Fibroblast of mammary gland (primary cell): ENCODE results near the gene CATSPERE.
A peak's percentile ranks its signal among the peaks of the same experiment; 100 is the strongest.
"Not testable (repeated sequence)": the region's sequence is repeated elsewhere in the genome, so short reads cannot be mapped to it uniquely, and the experiment has no call there.

Experiments used
- DNase-seq: peaks from one replicate; pipeline ENCODE4 v3.0.0-alpha.2; 2010; ENCODE audit warnings: low read depth
- H3K4me3 ChIP-seq: 2 replicates; pipeline ENCODE4 v1.5.1; 2011; ENCODE audit warnings: low read depth, mild to moderate bottlenecking, low read length, moderate library complexity; ENCODE audit not compliant: control insufficient read depth
- CTCF ChIP-seq: conservative IDR thresholded peaks from 2 replicates; pipeline ENCODE4 v1.5.1; 2011; ENCODE audit warnings: low read depth, low read length, inconsistent platforms; ENCODE audit not compliant: control insufficient read depth, insufficient read depth

Gene CATSPERE

GRCh38 chr1:244473059-244473605 lies 12.1 kb downstream of the CATSPERE start:
- no peak for TF ChIP-seq CTCF
- no peak overlapping the region for H3K4me3 ChIP-seq
- no peak for DNase-seq

- H3K4me3 ChIP-seq, DNase-seq: not testable (repeated sequence)
These were observed 23.9 kb downstream of the CATSPERE start for GRCh38 chr1:244484971-244485370.

GRCh38 chr1:244494653-244495052 lies 33.6 kb downstream of the CATSPERE start:
- no peak overlapping the region for H3K4me3 ChIP-seq
- no peak for DNase-seq
- no peak for TF ChIP-seq CTCF

- H3K4me3 ChIP-seq, result no peak overlapping the region
- no peak for DNase-seq
- no peak for TF ChIP-seq CTCF
These were observed 35.1 kb downstream of the CATSPERE start for GRCh38 chr1:244496186-244496585.

- peak; percentile 2 for DNase-seq
- TF ChIP-seq CTCF, result no peak
- no peak overlapping the region for H3K4me3 ChIP-seq
These were observed 36.7 kb downstream of the CATSPERE start for GRCh38 chr1:244497805-244498204.

- DNase-seq, H3K4me3 ChIP-seq: not testable (repeated sequence)
These were observed 38.4 kb downstream of the CATSPERE start for GRCh38 chr1:244499484-244499883.

- not testable (repeated sequence) for DNase-seq, H3K4me3 ChIP-seq
These were observed 39.4 kb downstream of the CATSPERE start for GRCh38 chr1:244500515-244500914.

- H3K4me3 ChIP-seq, result no peak overlapping the region
- DNase-seq, result no peak
- TF ChIP-seq CTCF, result no peak
These were observed 41.6 kb downstream of the CATSPERE start for GRCh38 chr1:244502630-244503029.
